Measurements from ENCODE around the gene IQCB1. TPM values are rescaled to one million over a fixed set of nuclear protein-coding genes. Genes with fewer than 3 reads are reported as not detected.

The IQCB1 gene
- total RNA-seq, 2 donors from 2014 or later = 6.5 to 6.7 TPM

DNA sequence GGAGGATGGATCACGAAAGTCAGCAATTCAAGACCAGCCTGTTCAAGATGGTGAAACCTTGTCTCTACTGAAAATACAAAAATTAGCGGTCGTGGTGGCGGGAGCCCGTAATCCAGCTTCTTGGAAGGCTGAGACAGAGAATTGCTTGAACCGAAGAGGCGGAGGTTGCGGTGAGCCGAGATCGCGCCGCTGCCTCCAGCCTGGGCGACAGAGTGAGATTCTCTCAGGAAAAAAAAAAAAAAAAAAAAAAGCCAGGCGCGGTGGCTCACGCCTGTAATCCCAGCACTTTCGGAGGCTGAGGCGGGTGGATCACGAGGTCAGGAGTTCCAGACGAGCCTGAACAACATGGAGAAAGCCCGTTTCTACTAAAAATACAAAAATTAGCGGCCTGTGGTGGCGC is 5.1 kb upstream of the IQCB1 start:
- no peak for TF ChIP-seq CTCF (IDR thresholded peaks at IDR 0.05)
- H3K9me3 ChIP-seq = no peaks in the 10 kb centered on the region
- H3K4me3 ChIP-seq = no peak overlapping the region
- no peak overlapping the region for H3K27ac ChIP-seq
- no peaks in the 10 kb centered on the region for H3K27me3 ChIP-seq
- DNase-seq (ENCODE audit: low spot score) = no peak
- H3K36me3 ChIP-seq = no peaks in the 10 kb centered on the region
- no peaks in the 10 kb centered on the region for H3K4me1 ChIP-seq

- Histone ChIP-seq H3K4me1 (peaks cover 0 to 14% of the 10 kb centered on the region in 2 donors), H3K4me3 (no peak overlapping the region), H3K27me3 (no peaks in the 10 kb centered on the region), H3K36me3 (no peaks in the 10 kb centered on the region), H3K9me3 (no peaks in the 10 kb centered on the region), H3K27ac (no peak overlapping the region)
- DNase-seq (ENCODE audit: low spot score) = no peak
- TF ChIP-seq CTCF (IDR thresholded peaks at IDR 0.05) = no peak
Observed at GRCh38 chr3:121836481-121836880, 1.6 kb upstream of the IQCB1 start.

GRCh38 chr3:121836064-121836463 is 1.2 kb upstream of the IQCB1 start:
- Histone ChIP-seq H3K36me3 (no peaks in the 10 kb centered on the region), H3K27ac (no peak overlapping the region), H3K9me3 (no peaks in the 10 kb centered on the region), H3K4me1 (peaks cover 0 to 14% of the 10 kb centered on the region in 2 donors), H3K27me3 (no peaks in the 10 kb centered on the region), H3K4me3 (peak overlapping the region in 1 of 2 donors; percentile 70)
- no peak for TF ChIP-seq CTCF (IDR thresholded peaks at IDR 0.05)
- no peak for DNase-seq (ENCODE audit: low spot score)

- Histone ChIP-seq H3K36me3 (no peaks in the 10 kb centered on the region), H3K4me3 (peak overlapping the region; percentile 70 to 86), H3K27ac (peak overlapping the region; percentile 63 to 76), H3K9me3 (no peaks in the 10 kb centered on the region), H3K4me1 (peaks cover 0 to 14% of the 10 kb centered on the region in 2 donors), H3K27me3 (no peaks in the 10 kb centered on the region)
- no peak for TF ChIP-seq CTCF (IDR thresholded peaks at IDR 0.05)
- DNase-seq (ENCODE audit: low spot score) = no peak
Observed at GRCh38 chr3:121835465-121835801, 573 bp upstream of the IQCB1 start.

DNA sequence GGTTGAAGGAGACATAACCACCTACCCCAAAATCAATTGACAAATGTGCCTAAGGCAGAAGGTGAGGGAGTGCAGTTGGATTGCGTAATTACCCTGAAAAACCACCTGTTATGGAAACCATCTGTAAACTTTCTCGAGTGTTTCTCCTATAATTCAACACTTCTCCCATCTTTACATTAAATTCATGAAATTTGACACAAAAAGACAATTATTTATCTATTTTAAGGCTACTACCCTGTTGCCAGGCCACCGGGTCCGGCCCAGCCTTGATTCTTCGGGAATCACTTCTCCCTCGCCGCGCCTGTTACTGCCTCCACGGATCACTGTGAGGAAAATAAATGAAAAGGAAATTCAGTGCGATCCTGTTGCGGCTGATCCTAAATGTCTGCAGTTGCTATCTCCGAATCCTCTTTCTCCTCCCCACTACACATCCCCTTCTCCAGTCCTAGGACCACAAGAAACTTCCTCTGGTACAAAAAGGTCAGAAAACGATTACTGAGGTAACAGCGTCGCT is 646 bp downstream of the IQCB1 start:
- Histone ChIP-seq H3K27ac (peak overlapping the region; percentile 54 to 76), H3K9me3 (no peaks in the 10 kb centered on the region), H3K27me3 (no peaks in the 10 kb centered on the region), H3K36me3 (no peaks in the 10 kb centered on the region), H3K4me3 (peak overlapping the region; percentile 70 to 86), H3K4me1 (peaks cover 0 to 14% of the 10 kb centered on the region in 2 donors)
- no peak for TF ChIP-seq CTCF (IDR thresholded peaks at IDR 0.05)
- DNase-seq (ENCODE audit: low spot score) = no peak

DNA sequence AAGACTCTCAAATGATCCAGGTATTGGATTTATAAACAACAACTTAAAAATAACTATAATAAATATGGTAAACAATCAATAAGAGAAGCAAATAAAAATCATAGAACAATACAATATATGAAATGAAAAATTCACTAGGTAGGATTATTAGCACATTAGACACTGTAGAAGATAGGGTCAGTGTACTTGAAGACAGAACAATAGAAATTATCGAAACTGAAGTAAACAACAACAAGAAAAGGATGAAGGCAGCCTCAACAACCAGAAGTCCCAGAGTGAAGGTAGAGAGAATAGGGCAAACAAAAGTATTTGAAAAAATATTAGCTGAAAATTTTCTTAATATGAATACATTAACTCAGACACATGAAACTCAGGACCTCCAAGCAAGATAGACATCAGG is 11.9 kb downstream of the IQCB1 start:
- Histone ChIP-seq H3K27me3 (no peaks in the 10 kb centered on the region), H3K36me3 (peaks cover 35% of the 10 kb centered on the region), H3K4me3 (no peak overlapping the region), H3K27ac (no peak overlapping the region), H3K9me3 (peaks cover 0 to 22% of the 10 kb centered on the region in 2 donors), H3K4me1 (no peaks in the 10 kb centered on the region)
- no peak for TF ChIP-seq CTCF (IDR thresholded peaks at IDR 0.05)
- no peak for DNase-seq (ENCODE audit: low spot score)
